Endothelial cell of umbilical vein (primary cell): ENCODE data around the gene HGFAC. TPM values are rescaled to one million over a fixed set of nuclear protein-coding genes. Genes with fewer than 3 reads are reported as not detected.

ENCODE experiments used
- BruUV-seq: library from RNA; stranded (reverse); fragments of 400-500 nt; replicated peaks from 2 replicates; lab custom pipeline; 2021; lab: Mats Ljungman, UMichigan
- CTCF ChIA-PET: fragments of 300-600, 350-600 bp; sonication (Branson Sonifier 250); formaldehyde crosslinking; loops from one replicate; lab custom pipeline; 2021; ENCODE audit warnings: antibody characterized with exemption, inconsistent platforms; lab: Charles Lee
- POLR2A ChIA-PET: fragments of 300-600, 350-600 bp; sonication (Branson Sonifier 250); formaldehyde crosslinking; loops from one replicate; lab custom pipeline; 2021; ENCODE audit warnings: antibody characterized with exemption, inconsistent platforms; lab: Charles Lee
- DNase-seq: peaks from one replicate; pipeline ENCODE4 v3.0.0-alpha.2; 2011; ENCODE audit warnings: low read depth, low spot score
- FAIRE-seq: peaks from 2 replicates; lab custom pipeline; 2011; peaks lifted over from hg19 to GRCh38; lab: Jason Lieb, UNC
- H2AFZ ChIP-seq: 2 replicates; pipeline ENCODE4 v1.6.0; 2012; ENCODE audit warnings: low read depth, low read length, control low read depth, inconsistent platforms
- H3K27ac ChIP-seq: 2 replicates; pipeline ENCODE4 v1.5.1; 2011; ENCODE audit warnings: low read depth, mild to moderate bottlenecking, control low read depth, low read length, moderate library complexity; ENCODE audit not compliant: insufficient read depth
- H3K27me3 ChIP-seq, 2 experiments: 2 replicates each; pipeline versions ENCODE4 v1.6.0 to v1.6.1; 2011; ENCODE audit warnings: low read length in 2 of 2, mixed read lengths in 1 of 2; ENCODE audit not compliant: control insufficient read depth in 2 of 2, insufficient read depth in 2 of 2
- H3K36me3 ChIP-seq, 2 experiments: 2 replicates in 1 of 2; 3 replicates in 1 of 2; pipeline ENCODE4 v1.5.1; 2011; ENCODE audit warnings: low read length in 2 of 2, mild to moderate bottlenecking in 1 of 2, moderate library complexity in 1 of 2; ENCODE audit not compliant: control insufficient read depth in 2 of 2, insufficient read depth in 2 of 2; ENCODE audit errors: extremely low read depth in 1 of 2
- H3K4me1 ChIP-seq: 3 replicates; pipeline ENCODE4 v1.5.1; 2011; ENCODE audit warnings: mild to moderate bottlenecking, low read length; ENCODE audit not compliant: control insufficient read depth, insufficient read depth; ENCODE audit errors: extremely low read depth
- H3K4me2 ChIP-seq: 2 replicates; pipeline ENCODE4 v1.6.1; 2011; ENCODE audit warnings: low read length, control low read depth, mixed read lengths; ENCODE audit not compliant: insufficient read depth
- H3K4me3 ChIP-seq, 3 experiments: fragments of 200-600 bp in 1 of 3; sonication (generic), shearing (Covaris generic) in 1 of 3; replicated peaks in 1 of 3; 2 replicates each; pipeline ENCODE4 v1.5.1; 2011 to 2016; ENCODE audit warnings: control low read depth in 3 of 3, low read length in 3 of 3, mild to moderate bottlenecking in 2 of 3, inconsistent platforms in 1 of 3, low read depth in 1 of 3, moderate library complexity in 1 of 3; ENCODE audit not compliant: insufficient read depth in 1 of 3
- H3K79me2 ChIP-seq: 2 replicates; pipeline ENCODE4 v1.6.0; 2012; ENCODE audit warnings: low read length, inconsistent platforms; ENCODE audit not compliant: control insufficient read depth, insufficient read depth
- H3K9ac ChIP-seq: replicated peaks from 2 replicates; pipeline ENCODE3; 2011; ENCODE audit warnings: low read length, control low read depth; ENCODE audit not compliant: insufficient read depth; ENCODE audit errors: extremely low read depth
- H3K9me1 ChIP-seq: replicated peaks from 3 replicates; pipeline ENCODE4 v1.6.0; 2011; ENCODE audit warnings: mild to moderate bottlenecking, low read length; ENCODE audit not compliant: control insufficient read depth, insufficient read depth; ENCODE audit errors: extremely low read depth
- H3K9me3 ChIP-seq: replicated peaks from 2 replicates; pipeline ENCODE4 v1.5.1; 2012; ENCODE audit warnings: low read length, inconsistent platforms; ENCODE audit not compliant: control insufficient read depth, insufficient read depth
- H4K20me1 ChIP-seq: replicated peaks from 2 replicates; pipeline ENCODE3; 2011; ENCODE audit warnings: mild to moderate bottlenecking, low read length; ENCODE audit not compliant: control insufficient read depth, insufficient read depth; ENCODE audit errors: extremely low read depth
- EZH2 ChIP-seq: IDR thresholded peaks from 2 replicates; pipeline ENCODE4 v1.6.1; 2012; ENCODE audit warnings: borderline replicate concordance, low read depth, mild to moderate bottlenecking, moderate library complexity, low read length, inconsistent platforms; ENCODE audit not compliant: severe bottlenecking
- FOS ChIP-seq: IDR thresholded peaks from 2 replicates; pipeline ENCODE4 v1.6.1; 2011; ENCODE audit warnings: mild to moderate bottlenecking, low read length, moderate library complexity, borderline replicate concordance; ENCODE audit not compliant: insufficient read depth
- GATA2 ChIP-seq: IDR thresholded peaks from 2 replicates; pipeline ENCODE4 v1.7.0; 2011; ENCODE audit warnings: low read depth, mild to moderate bottlenecking, moderate library complexity, mixed read lengths, low read length; ENCODE audit not compliant: insufficient read length, insufficient read depth
- JUN ChIP-seq: IDR thresholded peaks from 2 replicates; pipeline ENCODE4 v1.6.1; 2011; ENCODE audit warnings: borderline replicate concordance, low read depth; ENCODE audit not compliant: insufficient read length, insufficient read depth
- MYC ChIP-seq: IDR thresholded peaks from one replicate; pipeline ENCODE4 v1.6.1; 2011; ENCODE audit warnings: mild to moderate bottlenecking, low read depth, low read length
- POLR2A ChIP-seq: IDR thresholded peaks from 2 replicates; pipeline ENCODE4 v1.6.1; 2012; ENCODE audit warnings: low read depth, mild to moderate bottlenecking, control low read depth, low read length
- POLR2AphosphoS5 ChIP-seq: IDR thresholded peaks from 2 replicates; pipeline ENCODE4 v1.6.1; 2012; ENCODE audit warnings: low read depth, mild to moderate bottlenecking, control low read depth, low read length, moderate library complexity; ENCODE audit not compliant: insufficient read depth
- dilution Hi-C: fragments of 300-500 bp; cut with MboI; formaldehyde crosslinking; loops from one replicate; pipeline ENCODE4 v1.15.0; 2019; ENCODE audit warnings: low sequenced_read_pairs; ENCODE audit not compliant: extremely low pct_ligation_motif_present
- intact Hi-C: fragments of 100-400 bp; cut with micrococcal nuclease; formaldehyde crosslinking; loops from one replicate; pipeline ENCODE4 v1.10.0; 2022
- polyA plus RNA-seq, 4 experiments: library from polyadenylated mRNA; depleted of rRNA in 3 of 4; stranded (reverse) in 3 of 4; unstranded in 1 of 4; fragments of >200 nt; gene quantifications; 2 replicates each; pipeline versions ENCODE4 v1.2.1 to v1.2.3, GENCODE V29; 2011 to 2012; ENCODE audit warnings: missing spikeins in 1 of 4
- total RNA-seq: library from RNA; stranded (reverse); gene quantifications from 2 replicates; pipeline ENCODE4 v1.2.3, GENCODE V29; 2021
- TF ChIP-seq, protein P1 (sequence below), 2 donors: IDR thresholded peaks; 1 replicate in 1 of 2; 2 replicates in 1 of 2; pipeline ENCODE4 v1.5.1; 2011; ENCODE audit warnings: low read length in 2 of 2, mild to moderate bottlenecking in 2 of 2, moderate library complexity in 2 of 2, control low read depth in 1 of 2, inconsistent platforms in 1 of 2, low read depth in 1 of 2; ENCODE audit not compliant: insufficient read depth in 1 of 2; ENCODE audit errors: extremely low read depth in 1 of 2
- TF ChIP-seq, protein P2 (sequence below): IDR thresholded peaks from 2 replicates; pipeline ENCODE4 v1.6.1; 2011; ENCODE audit not compliant: insufficient read depth, insufficient read length

The HGFAC gene
- total and polyA plus RNA-seq, 2 donors (not counting 3 experiments of a cell fraction or from before 2014, with no cell fraction given) = 0.36 to 0.49 TPM

DNA sequence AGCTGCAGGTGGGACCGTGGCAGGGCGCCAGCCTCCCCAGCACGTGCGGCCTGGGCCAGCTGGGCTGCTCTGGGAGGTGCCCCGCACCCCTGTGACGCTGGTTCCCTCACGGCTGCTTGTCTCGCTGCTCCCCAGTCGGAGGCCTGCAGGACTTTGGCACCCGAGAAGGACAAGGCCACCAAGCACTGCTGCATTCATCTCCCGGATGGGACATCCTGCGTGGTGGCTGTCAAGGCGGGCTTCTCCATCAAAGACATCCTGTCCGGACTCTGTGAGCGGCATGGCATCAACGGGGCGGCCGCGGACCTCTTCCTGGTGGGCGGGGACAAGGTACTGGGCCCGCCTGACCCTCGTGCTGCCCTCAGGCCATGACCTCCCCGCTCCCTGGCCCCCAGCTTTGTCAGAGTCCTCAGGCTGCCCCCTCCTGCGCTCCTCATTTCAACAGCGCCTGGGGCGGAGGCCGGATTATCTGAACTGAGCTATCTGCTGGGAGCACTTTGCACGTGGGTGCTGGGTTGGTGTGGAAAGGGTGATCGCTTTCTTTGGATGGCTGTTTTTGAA, 19.4 kb upstream of the HGFAC start:
- POLR2A ChIA-PET = no interaction called here
- TF ChIP-seq, protein P1, sequence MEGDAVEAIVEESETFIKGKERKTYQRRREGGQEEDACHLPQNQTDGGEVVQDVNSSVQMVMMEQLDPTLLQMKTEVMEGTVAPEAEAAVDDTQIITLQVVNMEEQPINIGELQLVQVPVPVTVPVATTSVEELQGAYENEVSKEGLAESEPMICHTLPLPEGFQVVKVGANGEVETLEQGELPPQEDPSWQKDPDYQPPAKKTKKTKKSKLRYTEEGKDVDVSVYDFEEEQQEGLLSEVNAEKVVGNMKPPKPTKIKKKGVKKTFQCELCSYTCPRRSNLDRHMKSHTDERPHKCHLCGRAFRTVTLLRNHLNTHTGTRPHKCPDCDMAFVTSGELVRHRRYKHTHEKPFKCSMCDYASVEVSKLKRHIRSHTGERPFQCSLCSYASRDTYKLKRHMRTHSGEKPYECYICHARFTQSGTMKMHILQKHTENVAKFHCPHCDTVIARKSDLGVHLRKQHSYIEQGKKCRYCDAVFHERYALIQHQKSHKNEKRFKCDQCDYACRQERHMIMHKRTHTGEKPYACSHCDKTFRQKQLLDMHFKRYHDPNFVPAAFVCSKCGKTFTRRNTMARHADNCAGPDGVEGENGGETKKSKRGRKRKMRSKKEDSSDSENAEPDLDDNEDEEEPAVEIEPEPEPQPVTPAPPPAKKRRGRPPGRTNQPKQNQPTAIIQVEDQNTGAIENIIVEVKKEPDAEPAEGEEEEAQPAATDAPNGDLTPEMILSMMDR (IDR thresholded peaks at IDR 0.05; ENCODE audit: extremely low read depth in 1 of 2, insufficient read depth in 1 of 2, low read depth in 1 of 2, low read length in 2 of 2) = no peak
- TF ChIP-seq EZH2 (no peak), JUN (no peak), POLR2A (no peak), POLR2AphosphoS5 (no peak), MYC (no peak), FOS (no peak), GATA2 (no peak)
- TF ChIP-seq, protein P2, sequence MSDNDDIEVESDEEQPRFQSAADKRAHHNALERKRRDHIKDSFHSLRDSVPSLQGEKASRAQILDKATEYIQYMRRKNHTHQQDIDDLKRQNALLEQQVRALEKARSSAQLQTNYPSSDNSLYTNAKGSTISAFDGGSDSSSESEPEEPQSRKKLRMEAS = no peak
- no peaks in the 10 kb centered on the region for H4K20me1 ChIP-seq
- H3K27ac ChIP-seq = no peak overlapping the region
- CTCF ChIA-PET = no interaction called here
- intact Hi-C loops = loop anchor here (1.0 to 10.0 kb wide), 2 partner anchors 33 to 178 kb away; partner anchors contain the start of gene MSANTD1
- BruUV-seq = no TSS peak
- H3K4me2 ChIP-seq = no peak overlapping the region
- H3K9ac ChIP-seq = no peak overlapping the region
- dilution Hi-C loops = no loop called here
- FAIRE-seq = no peak
- DNase-seq = no peak
- H3K9me3 ChIP-seq = no peaks in the 10 kb centered on the region
- H3K79me2 ChIP-seq = no peaks in the 10 kb centered on the region
- H3K36me3 ChIP-seq = peaks cover 0 to 35% of the 10 kb centered on the region in 2 experiments
- no peaks in the 10 kb centered on the region for H3K4me1 ChIP-seq
- H3K4me3 ChIP-seq = no peak overlapping the region
- no peaks in the 10 kb centered on the region for H3K27me3 ChIP-seq
- no peaks in the 10 kb centered on the region for H3K9me1 ChIP-seq
- no peak overlapping the region for H2AFZ ChIP-seq
